ENCODE measurements around the gene ACTN2.

Gene ACTN2

DNA sequence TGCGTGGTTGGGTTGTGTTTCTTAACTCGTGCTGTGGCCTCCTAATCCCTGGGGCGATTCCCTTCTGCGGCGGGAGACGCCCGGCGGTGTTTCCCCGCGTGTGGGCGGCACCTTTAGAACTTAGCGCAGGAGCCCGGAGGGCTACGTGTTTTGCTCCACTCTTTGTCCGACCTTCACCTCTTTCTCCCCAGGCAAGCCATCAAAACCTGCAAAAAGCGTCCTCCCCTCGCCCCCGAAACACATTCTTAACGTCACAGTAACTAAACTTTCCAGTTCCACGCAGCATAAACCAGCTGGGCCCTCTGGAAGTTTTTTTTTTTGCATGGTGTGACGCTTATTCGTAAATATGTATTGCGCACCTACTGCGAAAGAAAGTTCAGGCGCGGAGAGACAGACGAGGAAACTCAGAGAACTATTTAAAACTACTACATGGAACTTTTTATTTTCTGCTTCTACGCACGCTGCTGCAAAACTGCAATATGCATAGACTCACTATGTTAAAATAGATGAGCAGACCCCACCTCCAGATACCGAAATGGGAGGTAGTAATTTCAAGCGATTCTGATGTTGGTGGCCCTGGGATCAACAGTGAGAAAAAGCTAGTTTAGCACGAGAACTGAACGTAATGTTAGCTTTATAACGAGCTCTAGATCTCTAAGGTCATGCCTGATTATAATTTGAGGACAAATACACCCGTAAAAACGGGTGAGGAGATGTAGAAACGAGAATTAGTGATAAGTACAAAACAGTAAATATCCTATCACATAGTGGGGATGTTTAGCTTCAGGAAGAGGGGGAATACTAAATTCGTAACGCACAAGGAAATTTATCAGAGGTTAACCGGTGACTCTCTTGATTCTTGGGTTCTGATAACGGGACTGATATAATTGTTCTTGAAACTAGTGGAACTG is 109.7 kb downstream of the ACTN2 start:
- Histone ChIP-seq H3K9ac (ENCODE audit: low read depth, low read length) (peak overlapping the region; percentile 78), H3K4me1 (ENCODE audit: insufficient read depth, low read length) (no peaks in the 10 kb centered on the region), H3K9me3 (ENCODE audit: control insufficient read depth, insufficient read depth, low read length) (no peaks in the 10 kb centered on the region), H3K36me3 (ENCODE audit: insufficient read depth, low read length) (no peaks in the 10 kb centered on the region)

DNA sequence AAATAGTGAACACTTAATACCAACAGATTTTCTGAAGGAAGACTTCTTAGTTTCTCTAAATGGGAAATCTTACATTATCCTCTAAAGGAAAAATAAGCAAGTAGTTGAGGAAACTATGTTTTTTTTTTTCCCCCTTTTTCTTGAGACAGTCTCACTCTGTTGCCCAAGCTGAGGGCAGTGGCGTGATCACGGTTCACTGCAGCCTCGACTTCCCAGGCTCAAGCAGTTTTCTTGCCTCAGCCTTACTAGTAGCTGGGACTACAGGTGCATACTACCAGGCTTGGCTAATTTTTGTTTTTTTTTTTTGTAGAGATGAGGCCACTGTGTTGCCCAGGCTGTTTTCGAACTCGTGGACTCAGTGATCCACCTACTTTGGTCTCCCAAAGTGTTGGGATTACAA is 112.7 kb downstream of the ACTN2 start:
- Histone ChIP-seq H3K4me1 (ENCODE audit: insufficient read depth, low read length) (no peaks in the 10 kb centered on the region), H3K36me3 (ENCODE audit: insufficient read depth, low read length) (no peaks in the 10 kb centered on the region), H3K9me3 (ENCODE audit: control insufficient read depth, insufficient read depth, low read length) (no peaks in the 10 kb centered on the region), H3K9ac (ENCODE audit: low read depth, low read length) (no peak overlapping the region)

DNA sequence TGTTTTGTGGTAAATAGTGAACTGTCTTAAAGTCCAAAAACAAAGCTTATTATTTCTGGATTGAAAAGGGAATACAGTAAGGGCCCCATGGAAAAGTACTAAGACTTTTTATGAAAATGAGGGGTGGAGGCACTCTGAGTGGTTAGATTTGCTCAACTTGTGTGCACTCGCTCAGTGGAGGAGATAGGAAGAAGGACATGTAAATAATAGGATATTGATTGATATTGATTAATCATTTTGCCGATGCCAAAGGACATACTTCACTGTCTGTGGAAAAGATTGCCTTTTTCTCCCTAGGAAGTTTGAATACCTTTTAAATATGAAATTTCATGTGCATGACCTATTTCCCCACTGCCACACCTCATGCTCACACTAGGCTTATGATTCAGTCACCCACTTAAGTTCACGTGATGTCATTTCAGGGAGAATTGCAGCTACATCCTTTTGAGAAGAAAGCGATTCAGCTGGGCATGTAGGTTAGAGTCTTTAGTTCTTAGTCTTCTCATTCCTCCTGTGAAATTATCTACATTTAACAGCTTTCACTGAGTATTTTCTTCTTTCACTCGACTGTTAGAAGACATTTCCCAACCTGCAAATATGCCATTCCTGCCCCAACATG is 113.8 kb downstream of the ACTN2 start:
- Histone ChIP-seq H3K36me3 (ENCODE audit: insufficient read depth, low read length) (no peaks in the 10 kb centered on the region), H3K4me1 (ENCODE audit: insufficient read depth, low read length) (no peaks in the 10 kb centered on the region), H3K9me3 (ENCODE audit: control insufficient read depth, insufficient read depth, low read length) (no peaks in the 10 kb centered on the region), H3K9ac (ENCODE audit: low read depth, low read length) (no peak overlapping the region)

DNA sequence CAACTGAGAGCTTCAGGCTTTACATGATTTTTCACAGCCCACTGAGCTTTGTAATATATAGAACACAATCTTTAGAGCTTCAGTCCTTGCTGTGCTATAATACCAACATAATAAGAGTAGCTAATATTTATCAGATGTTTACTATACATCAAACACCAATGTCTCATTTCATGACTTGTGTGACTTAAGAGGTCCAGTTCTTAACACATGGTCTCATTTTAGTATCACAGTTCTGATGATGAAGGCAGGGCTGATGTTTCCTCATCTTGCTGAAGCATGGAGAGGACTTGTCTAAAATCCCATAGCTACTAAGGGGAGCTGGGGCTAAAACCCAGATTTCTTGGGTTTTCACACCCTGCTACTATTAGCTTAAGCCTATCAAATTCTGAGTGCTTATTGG is 114.3 kb downstream of the ACTN2 start:
- Histone ChIP-seq H3K9me3 (ENCODE audit: control insufficient read depth, insufficient read depth, low read length) (no peaks in the 10 kb centered on the region), H3K36me3 (ENCODE audit: insufficient read depth, low read length) (0 out of 2 replicates have a peak, but pooled peaks cover under 1% of the 10 kb centered on the region), H3K4me1 (ENCODE audit: insufficient read depth, low read length) (no peaks in the 10 kb centered on the region), H3K9ac (ENCODE audit: low read depth, low read length) (no peak overlapping the region)

- Histone ChIP-seq H3K9me3 (ENCODE audit: control insufficient read depth, insufficient read depth, low read length) (no peaks in the 10 kb centered on the region), H3K36me3 (ENCODE audit: insufficient read depth, low read length) (0 out of 2 replicates have a peak, but pooled peaks cover 6% of the 10 kb centered on the region), H3K9ac (ENCODE audit: low read depth, low read length) (no peak overlapping the region), H3K4me1 (ENCODE audit: insufficient read depth, low read length) (no peaks in the 10 kb centered on the region)
These were observed 116.0 kb downstream of the ACTN2 start for GRCh38 chr1:236802264-236802663.

GRCh38 chr1:236806634-236807033 is 120.3 kb downstream of the ACTN2 start:
- Histone ChIP-seq H3K9me3 (ENCODE audit: control insufficient read depth, insufficient read depth, low read length) (no peaks in the 10 kb centered on the region), H3K36me3 (ENCODE audit: insufficient read depth, low read length) (peaks cover 11% of the 10 kb centered on the region; the same call in 1 of the 2 replicates), H3K4me1 (ENCODE audit: insufficient read depth, low read length) (no peaks in the 10 kb centered on the region), H3K9ac (ENCODE audit: low read depth, low read length) (no peak overlapping the region)

DNA sequence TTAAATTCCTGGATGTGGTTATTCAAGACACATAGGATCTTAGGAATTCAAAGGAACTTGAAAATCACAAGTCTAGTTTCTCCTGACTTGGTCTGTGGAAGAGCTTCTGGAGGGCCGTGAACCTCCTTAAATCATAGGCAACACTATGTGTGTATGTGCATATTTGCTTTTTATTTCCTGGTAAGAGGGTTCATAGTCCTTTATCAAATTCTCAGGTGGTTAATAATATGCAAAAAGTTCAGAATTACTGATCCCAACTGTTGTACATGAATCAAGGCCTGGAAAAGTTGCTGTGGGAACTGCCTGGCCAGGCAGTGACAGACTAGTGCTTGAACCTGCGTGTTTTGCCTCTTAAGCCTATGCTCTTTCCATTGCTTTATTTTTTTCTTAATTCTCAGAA is 121.7 kb downstream of the ACTN2 start:
- Histone ChIP-seq H3K9ac (ENCODE audit: low read depth, low read length) (no peak overlapping the region), H3K36me3 (ENCODE audit: insufficient read depth, low read length) (peaks cover 14% of the 10 kb centered on the region), H3K4me1 (ENCODE audit: insufficient read depth, low read length) (no peaks in the 10 kb centered on the region), H3K9me3 (ENCODE audit: control insufficient read depth, insufficient read depth, low read length) (no peaks in the 10 kb centered on the region)

GRCh38 chr1:236808564-236809130 is 122.3 kb downstream of the ACTN2 start:
- H3K9ac ChIP-seq (ENCODE audit: low read depth, low read length) = no peak overlapping the region
- no peaks in the 10 kb centered on the region for H3K4me1 ChIP-seq (ENCODE audit: insufficient read depth, low read length)
- peaks cover 14% of the 10 kb centered on the region for H3K36me3 ChIP-seq (ENCODE audit: insufficient read depth, low read length)
- H3K9me3 ChIP-seq (ENCODE audit: control insufficient read depth, insufficient read depth, low read length) = no peaks in the 10 kb centered on the region

GRCh38 chr1:236809148-236809547 is 122.8 kb downstream of the ACTN2 start:
- Histone ChIP-seq H3K4me1 (ENCODE audit: insufficient read depth, low read length) (no peaks in the 10 kb centered on the region), H3K9ac (ENCODE audit: low read depth, low read length) (no peak overlapping the region), H3K36me3 (ENCODE audit: insufficient read depth, low read length) (peaks cover 14% of the 10 kb centered on the region)

DNA sequence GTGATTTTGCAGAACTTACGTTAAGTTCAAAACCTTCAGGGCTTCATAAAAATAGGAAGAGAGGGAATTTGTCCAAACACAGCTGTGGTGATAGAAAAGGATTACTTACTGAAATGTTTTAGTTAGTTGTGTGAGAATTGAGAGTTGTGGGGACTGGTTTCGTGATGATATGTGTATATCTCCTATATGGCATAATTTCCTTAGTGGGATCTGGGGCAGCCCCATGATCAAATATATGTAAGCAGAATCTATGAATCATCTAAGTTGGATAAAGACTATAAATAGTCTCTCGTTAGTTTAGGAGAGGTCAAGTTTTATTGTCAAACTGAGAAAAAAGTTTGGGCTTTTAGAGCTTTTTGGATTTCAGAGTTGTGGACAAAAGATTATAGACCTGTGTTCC is 123.7 kb downstream of the ACTN2 start:
- H3K36me3 ChIP-seq (ENCODE audit: insufficient read depth, low read length) = peaks cover 14% of the 10 kb centered on the region
- no peaks in the 10 kb centered on the region for H3K9me3 ChIP-seq (ENCODE audit: control insufficient read depth, insufficient read depth, low read length)
- H3K4me1 ChIP-seq (ENCODE audit: insufficient read depth, low read length) = no peaks in the 10 kb centered on the region
- no peak overlapping the region for H3K9ac ChIP-seq (ENCODE audit: low read depth, low read length)

More at GRCh38 chr1:236809148-236809547, 122.8 kb downstream of the ACTN2 start:
- H3K9me3 ChIP-seq (ENCODE audit: control insufficient read depth, insufficient read depth, low read length) = no peaks in the 10 kb centered on the region

- Histone ChIP-seq H3K9me3 (ENCODE audit: control insufficient read depth, insufficient read depth, low read length) (no peaks in the 10 kb centered on the region), H3K36me3 (ENCODE audit: insufficient read depth, low read length) (peaks cover 23% of the 10 kb centered on the region), H3K9ac (ENCODE audit: low read depth, low read length) (no peak overlapping the region), H3K4me1 (ENCODE audit: insufficient read depth, low read length) (no peaks in the 10 kb centered on the region)
These were observed 126.2 kb downstream of the ACTN2 start for GRCh38 chr1:236812334-236813030.
